Neural progenitor cell (in vitro differentiated cells): ENCODE data around the gene LAMB4.

Experiments
- EZH2 ChIP-seq: fragments of 200-600 bp; sonication (generic); IDR thresholded peaks from 2 replicates; pipeline ENCODE4 v1.6.1; 2017; ENCODE audit warnings: antibody characterized with exemption, mild to moderate bottlenecking, moderate library complexity
- EZH2phosphoT487 ChIP-seq: fragments of 200-600 bp; sonication (generic); IDR thresholded peaks from 2 replicates; pipeline ENCODE4 v1.6.1; 2017; ENCODE audit warnings: antibody characterized with exemption
- TF ChIP-seq, protein P1 (sequence below): fragments of 200-600 bp; sonication (generic); IDR thresholded peaks from 2 replicates; pipeline ENCODE4 v1.5.1; 2017; ENCODE audit warnings: antibody characterized with exemption, mild to moderate bottlenecking

DNA sequence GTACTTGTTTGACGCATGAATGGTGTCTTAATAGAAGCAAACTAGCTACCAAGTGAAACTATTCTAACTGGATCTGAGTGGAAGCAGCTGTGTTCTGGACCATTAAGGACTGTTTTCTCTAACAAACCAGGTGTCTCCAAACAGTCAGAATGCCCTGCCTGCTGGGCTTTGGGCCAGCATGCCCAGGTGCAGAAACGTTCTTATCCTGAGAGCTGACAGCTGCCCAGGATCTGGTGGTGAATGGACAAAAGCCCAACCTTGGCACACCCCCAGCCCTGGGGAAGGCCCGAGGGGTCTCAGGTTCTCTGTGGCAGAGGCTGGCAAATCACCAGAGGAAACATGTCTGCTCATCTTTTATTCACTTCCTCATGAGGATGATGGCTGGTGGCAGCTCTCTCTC, 48.2 kb upstream of the LAMB4 start:
- TF ChIP-seq, protein P1, sequence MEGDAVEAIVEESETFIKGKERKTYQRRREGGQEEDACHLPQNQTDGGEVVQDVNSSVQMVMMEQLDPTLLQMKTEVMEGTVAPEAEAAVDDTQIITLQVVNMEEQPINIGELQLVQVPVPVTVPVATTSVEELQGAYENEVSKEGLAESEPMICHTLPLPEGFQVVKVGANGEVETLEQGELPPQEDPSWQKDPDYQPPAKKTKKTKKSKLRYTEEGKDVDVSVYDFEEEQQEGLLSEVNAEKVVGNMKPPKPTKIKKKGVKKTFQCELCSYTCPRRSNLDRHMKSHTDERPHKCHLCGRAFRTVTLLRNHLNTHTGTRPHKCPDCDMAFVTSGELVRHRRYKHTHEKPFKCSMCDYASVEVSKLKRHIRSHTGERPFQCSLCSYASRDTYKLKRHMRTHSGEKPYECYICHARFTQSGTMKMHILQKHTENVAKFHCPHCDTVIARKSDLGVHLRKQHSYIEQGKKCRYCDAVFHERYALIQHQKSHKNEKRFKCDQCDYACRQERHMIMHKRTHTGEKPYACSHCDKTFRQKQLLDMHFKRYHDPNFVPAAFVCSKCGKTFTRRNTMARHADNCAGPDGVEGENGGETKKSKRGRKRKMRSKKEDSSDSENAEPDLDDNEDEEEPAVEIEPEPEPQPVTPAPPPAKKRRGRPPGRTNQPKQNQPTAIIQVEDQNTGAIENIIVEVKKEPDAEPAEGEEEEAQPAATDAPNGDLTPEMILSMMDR = no peak
- no peak for TF ChIP-seq EZH2phosphoT487
- no peak for TF ChIP-seq EZH2
